Lung (tissue), 12 donors: Measurements from ENCODE around the gene NUDT17. TPM values are rescaled to one million over a fixed set of nuclear protein-coding genes. Genes with fewer than 3 reads are reported as not detected.
"Not testable (repeated sequence)": the region's sequence is repeated elsewhere in the genome, so short reads cannot be mapped to it uniquely, and the experiment has no call there.

Experiments used
- ATAC-seq: fragments of 200-7000 bp; cut with Tn5 transposase; one replicate; pipeline ENCODE4 v1.9.1; 2020; ENCODE audit warnings: moderate number of reproducible peaks; ENCODE audit not compliant: insufficient read depth, low FRiP score
- DNase-seq, 3 donors: peaks; one replicate each; pipeline ENCODE4 v3.0.0-alpha.2; 2013 to 2017
- H3K27ac ChIP-seq, 2 donors: one replicate each; pipeline ENCODE4 v1.5.1; 2013; ENCODE audit warnings: mild to moderate bottlenecking in 2 of 2, moderate library complexity in 2 of 2, control low read depth in 1 of 2, inconsistent platforms in 1 of 2, low read depth in 1 of 2, low read length in 1 of 2
- H3K27me3 ChIP-seq, 3 donors: one replicate each; pipeline ENCODE4 v1.5.1; 2013; ENCODE audit warnings: low read length in 2 of 3; ENCODE audit not compliant: control insufficient read depth in 3 of 3, insufficient read depth in 3 of 3
- H3K36me3 ChIP-seq, 4 donors: one replicate each; pipeline ENCODE4 v1.5.1; 2013; ENCODE audit warnings: low read length in 4 of 4, mild to moderate bottlenecking in 1 of 4, moderate library complexity in 1 of 4; ENCODE audit not compliant: control insufficient read depth in 4 of 4, insufficient read depth in 4 of 4
- H3K4me1 ChIP-seq, 5 donors: one replicate each; pipeline ENCODE4 v1.5.1; 2013; ENCODE audit warnings: low read length in 5 of 5, mild to moderate bottlenecking in 2 of 5, moderate library complexity in 1 of 5; ENCODE audit not compliant: control insufficient read depth in 5 of 5, insufficient read depth in 5 of 5
- H3K4me3 ChIP-seq: one replicate; pipeline ENCODE4 v1.5.1; 2013; ENCODE audit warnings: mild to moderate bottlenecking, control low read depth, moderate library complexity
- H3K9ac ChIP-seq, 2 donors: one replicate each; pipeline ENCODE4 v1.5.1; 2013; ENCODE audit warnings: low read length in 2 of 2, control low read depth in 1 of 2; ENCODE audit not compliant: insufficient read depth in 1 of 2
- H3K9me3 ChIP-seq, 4 donors: one replicate each; pipeline ENCODE4 v1.5.1; 2013; ENCODE audit warnings: low read length in 3 of 4, mild to moderate bottlenecking in 1 of 4, moderate library complexity in 1 of 4; ENCODE audit not compliant: control insufficient read depth in 4 of 4, insufficient read depth in 3 of 4
- CTCF ChIP-seq: IDR thresholded peaks from 2 replicates; pipeline ENCODE4 v1.5.1; 2012; ENCODE audit warnings: mild to moderate bottlenecking; ENCODE audit errors: control extremely low read depth, extremely low read depth
- WGBS, 2 donors: extraction: QIAGEN DNeasy Blood & Tissue Kit; methylation state at CpG; one replicate each; pipeline ENCODE4 v1.1.7; 2013; 5-methylcytosine and 5-hydroxymethylcytosine counted together
- polyA plus RNA-seq, 2 donors: library from polyadenylated mRNA; stranded (reverse); fragments of 200-250 nt; gene quantifications; one replicate each; pipeline ENCODE4 v1.2.1, GENCODE V29; 2013
- total RNA-seq, 2 donors: library from RNA; depleted of rRNA in 1 of 2; stranded (reverse); fragments of >200 nt in 1 of 2; gene quantifications; one replicate each; pipeline ENCODE4 v1.2.1, GENCODE V29; 2014 to 2021
- donor health status: control.
- donor health status: control.
- donor health status: Bipolar disorder and iron deficiency.
- donor health status: healthy.
- donor health status: DM: yes; HTN: yes; CAD: no.

Gene NUDT17
- total and polyA plus RNA-seq, 4 donors: 1.6 to 6.2 (median 3.5) TPM

- Histone ChIP-seq H3K4me1 (peaks cover 0 to 6% (median 0%) of the 10 kb centered on the region in 5 donors), H3K27me3 (no peaks in the 10 kb centered on the region), H3K36me3 (no peaks in the 10 kb centered on the region), H3K9me3 (no peaks in the 10 kb centered on the region), H3K4me3 (no peak overlapping the region), H3K9ac (no peak overlapping the region), H3K27ac (no peak overlapping the region)
- DNase-seq: no peak
- 95 to 96% methylated on average over 7 of the region's 7 CpGs for WGBS, 2 donors
- no peak for TF ChIP-seq CTCF
- ATAC-seq: no peak
Measured at GRCh38 chr1:145806844-145807243, 38.6 kb upstream of the NUDT17 start.

- H3K27me3 ChIP-seq, H3K36me3 ChIP-seq, H3K27ac ChIP-seq, DNase-seq, H3K9ac ChIP-seq, ATAC-seq, H3K9me3 ChIP-seq, H3K4me3 ChIP-seq, H3K4me1 ChIP-seq: not testable (repeated sequence)
- WGBS, 2 donors: 81% methylated on average over 4 to 5 of the region's 6 CpGs
Measured at GRCh38 chr1:145812977-145813810, 32.2 kb upstream of the NUDT17 start.

- H3K9me3 ChIP-seq, DNase-seq, H3K9ac ChIP-seq, H3K27me3 ChIP-seq, ATAC-seq, H3K27ac ChIP-seq, H3K4me3 ChIP-seq, H3K36me3 ChIP-seq, H3K4me1 ChIP-seq: not testable (repeated sequence)
- 56 to 62% methylated on average over 2 to 4 of the region's 6 CpGs for WGBS, 2 donors
Measured at GRCh38 chr1:145818095-145818494, 27.3 kb upstream of the NUDT17 start.

- not testable (repeated sequence) for H3K9ac ChIP-seq, H3K9me3 ChIP-seq, H3K4me1 ChIP-seq, H3K27ac ChIP-seq, DNase-seq, H3K4me3 ChIP-seq, H3K27me3 ChIP-seq, ATAC-seq
- peaks cover 2 to 17% (median 9%) of the 10 kb centered on the region in 4 donors for H3K36me3 ChIP-seq
- WGBS, 2 donors: 0 to 32% methylated on average over 4 of the region's 16 CpGs
Measured at GRCh38 chr1:145822779-145823331, 22.6 kb upstream of the NUDT17 start.
